DMS53 treated with DMSO at 0.1 percent for 48 hours (cell line): ENCODE measurements around the gene TOX2.

ENCODE experiments used
- DNase-seq: peaks from one replicate; lab custom pipeline; 2025; ENCODE audit not compliant: unreplicated experiment; lab: John Stamatoyannopoulos, UW

Gene TOX2

DNA sequence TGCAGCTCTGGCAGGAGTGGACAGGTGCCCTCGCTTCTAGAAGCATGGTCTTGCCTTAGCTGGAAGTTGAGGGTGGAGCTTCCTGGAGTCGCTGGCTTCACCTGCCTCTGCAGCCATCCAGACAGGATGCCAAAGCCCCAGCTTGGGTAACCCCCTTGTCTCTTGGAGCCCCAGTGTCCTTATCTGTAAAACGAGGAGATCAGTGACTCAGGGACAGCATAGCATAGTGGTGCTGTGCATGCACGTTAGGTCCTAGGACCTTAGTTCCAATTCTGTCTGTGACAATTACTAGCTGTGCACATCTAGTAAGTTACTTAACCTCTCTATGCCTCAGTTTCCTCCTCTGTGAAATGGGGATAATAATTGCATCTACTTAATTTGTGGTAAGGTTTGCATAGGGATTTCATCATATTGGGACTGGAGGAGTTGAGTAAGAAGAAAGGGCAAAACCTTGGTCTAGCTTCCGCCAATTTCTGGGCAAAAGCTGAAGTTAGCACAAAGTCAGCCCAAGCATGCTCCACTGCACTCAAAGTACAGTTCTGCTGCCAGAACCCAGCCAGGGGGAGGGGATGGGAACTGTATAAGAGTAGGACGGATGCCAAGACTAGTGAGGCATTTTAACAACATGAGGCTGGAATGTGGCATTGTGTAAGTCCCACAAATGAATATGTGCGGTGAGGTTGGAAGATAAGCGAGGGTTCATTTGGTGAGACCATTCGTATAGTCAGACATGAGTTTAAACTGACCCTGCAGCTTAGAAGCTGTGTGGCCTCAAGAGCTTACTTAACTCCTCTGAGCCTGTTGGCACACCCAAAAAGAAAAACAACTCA is 24.5 kb downstream of the TOX2 start:
- DNase-seq: no peak

DNA sequence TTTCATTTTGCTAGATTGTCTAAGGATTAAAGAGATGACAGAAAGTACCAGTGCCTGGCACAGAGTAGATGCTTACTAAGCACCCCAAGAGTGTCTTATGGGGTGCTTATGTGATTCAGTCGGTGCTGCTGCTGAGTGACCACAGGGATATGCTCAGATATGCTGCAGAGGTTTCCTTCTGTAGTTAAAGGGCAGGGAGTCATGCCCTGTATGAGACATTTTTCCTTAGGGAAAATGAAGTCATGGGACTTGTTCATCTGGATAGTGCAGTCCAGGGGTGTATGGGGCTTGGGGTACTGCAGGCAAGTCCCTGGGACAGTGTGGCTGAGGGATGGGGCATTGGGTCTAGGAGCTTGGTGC is 25.1 kb downstream of the TOX2 start:
- DNase-seq: no peak

- DNase-seq: no peak
These were observed 26.0 kb downstream of the TOX2 start for GRCh38 chr20:43940518-43941225.

DNA sequence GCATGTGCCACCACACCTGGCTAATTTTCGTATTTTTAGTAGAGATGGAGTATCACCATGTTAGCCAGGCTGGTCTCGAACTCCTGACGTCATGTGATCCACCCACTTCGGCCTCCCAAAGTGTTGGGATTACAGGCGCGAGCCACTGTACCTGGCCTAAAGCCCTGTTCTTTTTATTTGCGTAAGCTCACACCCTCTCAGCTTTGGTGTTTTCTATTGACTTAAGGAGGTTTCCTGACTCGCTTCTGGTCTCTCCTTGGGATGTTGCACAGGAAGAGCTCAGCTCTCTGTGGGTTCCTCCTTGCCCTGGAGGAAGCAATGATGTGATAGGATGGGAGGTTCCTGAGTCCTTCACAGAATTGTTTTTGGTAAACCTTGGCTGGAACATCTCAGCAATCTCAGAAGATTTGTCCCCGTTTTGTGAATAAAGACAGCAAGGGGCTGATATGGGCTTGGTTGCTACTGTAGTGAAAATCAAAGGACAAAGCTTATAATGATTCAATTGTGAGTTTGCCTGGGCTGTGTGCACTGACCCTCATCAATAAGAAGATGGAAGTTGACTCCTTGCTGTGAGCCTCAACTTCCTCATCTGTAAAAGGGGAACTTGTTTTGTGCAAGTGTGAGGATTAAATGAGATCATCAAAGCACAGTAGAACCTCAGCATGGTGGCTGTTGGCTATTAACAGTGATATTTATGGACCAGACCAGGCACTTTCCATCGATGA is 27.0 kb downstream of the TOX2 start:
- no peak for DNase-seq

GRCh38 chr20:43942201-43942590 is 27.5 kb downstream of the TOX2 start:
- no peak for DNase-seq

GRCh38 chr20:43942667-43943285 is 28.1 kb downstream of the TOX2 start:
- DNase-seq: peak; percentile 46

DNA sequence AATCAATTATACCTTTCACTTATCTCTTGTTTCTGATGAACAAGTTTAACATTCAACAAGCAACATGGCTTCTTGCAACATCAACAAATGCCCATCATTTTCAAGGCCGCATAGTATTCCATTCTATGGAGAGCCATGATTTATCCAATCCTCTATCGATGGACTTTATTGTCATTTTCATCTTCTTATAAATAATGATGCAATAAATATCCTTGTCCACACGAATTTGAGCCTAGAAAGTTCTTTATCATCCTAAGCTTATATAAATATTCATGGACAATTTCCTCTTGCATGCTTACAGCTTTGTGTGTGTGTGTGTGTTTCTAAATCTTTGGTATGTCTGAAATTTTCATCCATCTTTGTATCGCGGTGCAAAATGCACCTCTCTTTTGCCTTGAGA is 29.1 kb downstream of the TOX2 start:
- no peak for DNase-seq

DNA sequence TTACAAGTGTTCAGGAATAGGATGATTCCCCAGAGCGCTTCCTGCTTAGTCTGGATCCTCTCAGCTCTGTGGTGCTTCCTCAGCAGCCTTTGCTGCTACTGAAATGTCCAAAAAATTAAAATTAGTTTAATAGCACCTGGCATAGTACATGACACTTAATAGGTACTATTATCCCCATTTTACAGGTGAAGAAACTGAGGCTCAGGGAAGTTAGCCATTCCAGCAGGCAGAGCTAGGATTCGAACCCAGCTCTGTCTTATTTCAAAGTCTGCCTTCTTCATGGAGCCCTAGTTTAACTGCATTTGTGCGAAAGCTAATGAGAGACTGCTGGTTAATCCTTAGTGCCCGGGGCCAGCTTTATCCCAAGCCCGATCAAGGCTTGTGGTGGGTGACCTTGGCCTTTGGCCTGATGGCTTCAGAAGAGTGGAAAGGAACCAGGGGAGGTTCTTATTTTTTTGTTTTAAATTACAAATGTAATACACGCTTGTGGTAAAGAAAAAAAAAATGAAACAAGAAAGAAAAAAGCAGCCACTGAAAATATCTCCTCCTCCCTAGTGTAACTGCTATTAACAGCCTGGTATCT is 30.1 kb downstream of the TOX2 start:
- no peak for DNase-seq

DNA sequence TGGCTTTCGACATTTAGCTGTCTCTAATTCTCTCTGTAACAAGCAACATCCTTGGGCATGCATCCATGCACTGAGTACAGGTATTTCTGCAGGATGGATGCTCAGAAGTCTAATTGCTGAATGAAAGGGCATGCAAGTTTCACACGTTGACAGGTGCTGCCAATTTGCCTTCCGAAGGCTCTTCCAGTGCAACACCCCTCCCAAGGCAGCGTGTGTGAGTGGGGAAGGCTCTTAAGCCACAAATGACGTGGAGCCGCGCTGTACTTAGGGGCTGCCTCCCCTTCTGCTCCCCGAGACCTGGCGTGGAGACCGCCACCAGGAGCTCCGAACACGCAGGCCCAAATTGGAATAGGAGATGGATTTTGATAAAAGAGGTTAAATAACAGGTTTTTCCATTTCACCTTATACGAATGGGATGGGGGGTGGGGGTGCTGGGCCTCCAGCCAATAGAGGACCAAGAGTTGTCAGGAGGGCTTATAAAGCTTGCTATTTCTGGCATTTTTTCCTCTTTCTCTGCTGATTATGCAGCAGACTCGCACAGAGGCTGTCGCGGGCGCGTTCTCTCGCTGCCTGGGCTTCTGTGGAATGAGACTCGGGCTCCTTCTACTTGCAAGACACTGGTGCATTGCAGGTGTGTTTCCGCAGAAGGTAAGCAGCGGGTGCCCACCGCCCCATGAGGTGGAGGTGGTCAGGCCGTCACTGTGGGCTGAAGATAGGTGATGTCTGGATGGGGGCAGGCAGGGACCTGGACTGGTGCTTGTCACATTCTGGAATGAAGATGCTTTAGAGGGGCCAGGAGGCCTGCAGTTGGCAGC is 30.9 kb downstream of the TOX2 start:
- no peak for DNase-seq

- no peak for DNase-seq
These were observed 31.5 kb downstream of the TOX2 start for GRCh38 chr20:43946206-43946491.

- no peak for DNase-seq
These were observed 32.1 kb downstream of the TOX2 start for GRCh38 chr20:43946659-43947315.

DNA sequence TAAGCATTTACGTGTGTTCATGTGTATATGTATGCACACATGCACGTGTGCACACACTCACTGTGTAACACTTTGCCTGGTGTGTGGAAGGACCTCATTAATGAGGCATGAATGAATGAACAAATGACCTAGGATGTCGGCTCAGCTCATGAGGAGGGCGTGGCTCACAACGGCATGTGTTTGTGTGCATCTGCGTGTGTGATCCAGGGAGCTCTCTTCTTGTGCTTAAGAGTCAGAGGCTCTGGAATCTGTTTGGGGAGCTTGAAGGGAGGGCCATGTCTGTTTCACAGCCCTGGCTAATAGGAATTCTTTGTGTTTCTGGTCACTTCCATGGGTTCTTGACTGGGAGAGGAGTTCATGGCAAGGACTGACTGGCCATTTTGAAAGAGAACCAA is 32.7 kb downstream of the TOX2 start:
- no peak for DNase-seq

DNA sequence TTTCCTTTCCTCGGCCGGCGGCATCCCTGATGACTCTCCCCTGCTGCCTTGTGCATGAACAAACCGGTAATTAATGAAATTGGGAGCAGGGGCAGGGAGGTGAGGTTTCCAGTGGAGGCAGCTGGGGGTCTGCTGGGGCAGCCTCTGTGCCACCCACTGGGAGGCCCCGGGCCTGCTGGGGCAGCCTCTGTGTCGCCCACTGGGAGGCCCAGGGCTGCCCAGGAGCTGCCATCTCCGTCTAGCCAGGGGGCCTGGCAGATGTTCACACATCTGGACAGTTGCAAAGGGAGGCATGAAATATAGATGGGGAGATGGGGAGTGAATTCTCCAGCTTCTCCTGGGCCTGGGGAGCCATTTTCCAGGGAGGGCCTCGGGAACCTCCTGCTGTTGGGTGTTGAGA is 33.8 kb downstream of the TOX2 start:
- no peak for DNase-seq

- no peak for DNase-seq
These were observed 34.6 kb downstream of the TOX2 start for GRCh38 chr20:43949248-43949647.

- DNase-seq: no peak
These were observed 35.3 kb downstream of the TOX2 start for GRCh38 chr20:43949741-43950618.

DNA sequence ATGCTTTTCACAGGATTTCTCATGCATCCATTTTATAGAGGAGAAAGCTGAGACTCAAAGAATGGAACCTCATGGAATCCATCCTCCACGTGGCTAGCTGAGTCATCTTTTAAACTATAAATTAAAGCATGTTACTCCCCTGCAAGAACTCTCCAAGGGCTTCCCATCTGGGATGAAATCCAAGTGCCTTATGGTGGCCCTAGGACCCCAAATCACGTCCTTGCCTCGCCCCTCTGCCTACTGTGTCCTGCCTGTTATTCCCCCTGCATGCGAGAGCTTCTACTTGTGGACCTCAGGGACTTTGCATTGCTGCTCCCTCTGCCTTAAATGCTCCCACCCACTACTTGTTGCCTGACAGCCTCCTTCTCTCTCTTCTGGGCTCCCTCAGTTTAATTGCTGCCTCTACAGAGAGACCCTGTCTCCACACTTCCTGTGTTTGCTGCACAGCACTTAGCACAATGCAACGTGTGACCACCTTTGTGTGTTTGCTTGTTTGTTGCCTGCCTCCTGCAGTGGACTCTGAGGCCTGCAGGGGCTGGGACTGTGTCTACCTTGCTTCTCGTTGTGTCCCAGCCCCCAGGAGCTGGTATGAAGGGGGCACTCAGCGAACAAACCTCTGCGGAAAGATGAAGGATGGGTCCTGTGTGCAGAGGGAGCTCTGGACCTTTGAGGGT is 39.4 kb downstream of the TOX2 start:
- DNase-seq: no peak

- DNase-seq: no peak
These were observed 40.0 kb downstream of the TOX2 start for GRCh38 chr20:43954704-43955061.

GRCh38 chr20:43955062-43955749 is 40.6 kb downstream of the TOX2 start:
- no peak for DNase-seq
